SU-DHL-6 (cell line): Measurements from ENCODE around the gene LTC4S.

Experiments used
- H2AFZ ChIP-seq: fragments of 200-600 bp; sonication (generic); 2 replicates; pipeline ENCODE4 v1.6.1; 2014; ENCODE audit warnings: low read depth, mild to moderate bottlenecking, moderate library complexity, mixed read lengths, antibody characterized with exemption, low read length; ENCODE audit not compliant: severe bottlenecking
- H3F3A ChIP-seq: fragments of 200-600 bp; shearing (Covaris generic); 2 replicates; pipeline ENCODE4 v1.6.0; 2016; ENCODE audit warnings: antibody characterized with exemption, mild to moderate bottlenecking; ENCODE audit not compliant: insufficient read depth
- H3K27ac ChIP-seq: fragments of 200-600 bp; sonication (generic); 2 replicates; pipeline ENCODE4 v1.5.1; 2016; ENCODE audit warnings: low read depth, mild to moderate bottlenecking, low read length, moderate library complexity, mixed read lengths
- H3K27me3 ChIP-seq: fragments of 200-600 bp; sonication (generic), shearing (Covaris generic); 2 replicates; pipeline ENCODE4 v1.6.0; 2014; ENCODE audit warnings: mild to moderate bottlenecking, low read length
- H3K36me3 ChIP-seq: fragments of 200-600 bp; sonication (generic); 2 replicates; pipeline ENCODE4 v1.6.1; 2014; ENCODE audit warnings: mild to moderate bottlenecking, low read length, mixed read lengths
- H3K4me2 ChIP-seq: fragments of 300-600, 200-600 bp; shearing (Covaris generic), sonication (generic); 2 replicates; pipeline ENCODE4 v1.6.0; 2014; ENCODE audit warnings: low read length, low read depth, mild to moderate bottlenecking; ENCODE audit not compliant: poor library complexity, severe bottlenecking
- H3K4me3 ChIP-seq: fragments of 200-600 bp; sonication (generic); 2 replicates; pipeline ENCODE4 v1.5.1; 2014; ENCODE audit warnings: antibody characterized with exemption, low read length, mild to moderate bottlenecking, mixed read lengths; ENCODE audit not compliant: insufficient read depth, poor library complexity, severe bottlenecking
- H3K79me2 ChIP-seq: fragments of 200-600 bp; sonication (generic); 2 replicates; pipeline ENCODE4 v1.6.1; 2014; ENCODE audit warnings: mild to moderate bottlenecking, low read length, moderate library complexity; ENCODE audit not compliant: insufficient read depth
- H3K9ac ChIP-seq: fragments of 200-600 bp; sonication (generic); 2 replicates; pipeline ENCODE4 v1.7.0; 2014; ENCODE audit warnings: mild to moderate bottlenecking, low read length
- H3K9me2 ChIP-seq: fragments of 200-600 bp; sonication (generic); replicated peaks from 2 replicates; pipeline ENCODE4 v1.6.1; 2014; ENCODE audit warnings: low read length; ENCODE audit not compliant: insufficient read depth
- H3K9me3 ChIP-seq: fragments of 200-600 bp; sonication (generic); 2 replicates; pipeline ENCODE4 v1.6.1; 2014; ENCODE audit warnings: low read length, mixed read lengths; ENCODE audit not compliant: insufficient read depth
- H4K20me1 ChIP-seq: fragments of 200-600 bp; sonication (generic); 2 replicates; pipeline ENCODE4 v1.6.1; 2014; ENCODE audit warnings: low read depth, mild to moderate bottlenecking, antibody characterized with exemption, low read length, moderate library complexity, mixed read lengths
- EZH2phosphoT487 ChIP-seq: fragments of 200-600 bp; sonication (generic), shearing (Covaris generic); conservative IDR thresholded peaks from 2 replicates; pipeline ENCODE4 v1.6.1; 2018; ENCODE audit warnings: mild to moderate bottlenecking, antibody characterized with exemption, low read length, moderate library complexity, mixed read lengths
- TF ChIP-seq, protein P1 (sequence below): fragments of 200-600 bp; sonication (generic); IDR thresholded peaks from one replicate; pipeline ENCODE4 v1.5.1; 2017; ENCODE audit warnings: antibody characterized with exemption, mild to moderate bottlenecking, low read length, moderate library complexity; ENCODE audit not compliant: insufficient read depth, poor library complexity, severe bottlenecking

Gene LTC4S

DNA sequence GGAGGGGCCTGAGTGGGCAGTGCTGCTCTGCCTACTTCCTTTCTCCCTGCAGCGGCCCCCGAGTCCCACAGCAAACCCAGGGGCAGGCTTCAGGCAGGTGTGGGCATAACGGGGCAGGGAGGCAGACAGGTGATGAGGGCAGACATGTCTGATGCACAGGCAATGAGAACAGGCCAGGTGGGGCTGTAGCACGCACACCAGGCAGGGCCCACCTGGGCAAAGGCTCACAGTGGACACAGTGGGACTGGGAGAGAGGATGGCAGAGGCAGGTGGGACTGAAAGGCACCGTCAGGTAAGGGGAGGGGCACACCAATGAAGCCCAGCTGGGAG, 5.8 kb downstream of the LTC4S start:
- no peak overlapping the region for H2AFZ ChIP-seq
- TF ChIP-seq, protein P1, sequence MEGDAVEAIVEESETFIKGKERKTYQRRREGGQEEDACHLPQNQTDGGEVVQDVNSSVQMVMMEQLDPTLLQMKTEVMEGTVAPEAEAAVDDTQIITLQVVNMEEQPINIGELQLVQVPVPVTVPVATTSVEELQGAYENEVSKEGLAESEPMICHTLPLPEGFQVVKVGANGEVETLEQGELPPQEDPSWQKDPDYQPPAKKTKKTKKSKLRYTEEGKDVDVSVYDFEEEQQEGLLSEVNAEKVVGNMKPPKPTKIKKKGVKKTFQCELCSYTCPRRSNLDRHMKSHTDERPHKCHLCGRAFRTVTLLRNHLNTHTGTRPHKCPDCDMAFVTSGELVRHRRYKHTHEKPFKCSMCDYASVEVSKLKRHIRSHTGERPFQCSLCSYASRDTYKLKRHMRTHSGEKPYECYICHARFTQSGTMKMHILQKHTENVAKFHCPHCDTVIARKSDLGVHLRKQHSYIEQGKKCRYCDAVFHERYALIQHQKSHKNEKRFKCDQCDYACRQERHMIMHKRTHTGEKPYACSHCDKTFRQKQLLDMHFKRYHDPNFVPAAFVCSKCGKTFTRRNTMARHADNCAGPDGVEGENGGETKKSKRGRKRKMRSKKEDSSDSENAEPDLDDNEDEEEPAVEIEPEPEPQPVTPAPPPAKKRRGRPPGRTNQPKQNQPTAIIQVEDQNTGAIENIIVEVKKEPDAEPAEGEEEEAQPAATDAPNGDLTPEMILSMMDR, result no peak
- no peak for TF ChIP-seq EZH2phosphoT487
- no peaks in the 10 kb centered on the region for H3K36me3 ChIP-seq
- H3K9ac ChIP-seq, result no peak overlapping the region
- no peaks in the 10 kb centered on the region for H3F3A ChIP-seq
- no peaks in the 10 kb centered on the region for H3K27me3 ChIP-seq
- H3K4me3 ChIP-seq, result no peak overlapping the region
- H4K20me1 ChIP-seq, result no peaks in the 10 kb centered on the region
- H3K9me2 ChIP-seq, result no peaks in the 10 kb centered on the region
- H3K9me3 ChIP-seq, result no peaks in the 10 kb centered on the region
- H3K27ac ChIP-seq, result no peak overlapping the region
- H3K79me2 ChIP-seq, result no peaks in the 10 kb centered on the region
- no peak overlapping the region for H3K4me2 ChIP-seq

DNA sequence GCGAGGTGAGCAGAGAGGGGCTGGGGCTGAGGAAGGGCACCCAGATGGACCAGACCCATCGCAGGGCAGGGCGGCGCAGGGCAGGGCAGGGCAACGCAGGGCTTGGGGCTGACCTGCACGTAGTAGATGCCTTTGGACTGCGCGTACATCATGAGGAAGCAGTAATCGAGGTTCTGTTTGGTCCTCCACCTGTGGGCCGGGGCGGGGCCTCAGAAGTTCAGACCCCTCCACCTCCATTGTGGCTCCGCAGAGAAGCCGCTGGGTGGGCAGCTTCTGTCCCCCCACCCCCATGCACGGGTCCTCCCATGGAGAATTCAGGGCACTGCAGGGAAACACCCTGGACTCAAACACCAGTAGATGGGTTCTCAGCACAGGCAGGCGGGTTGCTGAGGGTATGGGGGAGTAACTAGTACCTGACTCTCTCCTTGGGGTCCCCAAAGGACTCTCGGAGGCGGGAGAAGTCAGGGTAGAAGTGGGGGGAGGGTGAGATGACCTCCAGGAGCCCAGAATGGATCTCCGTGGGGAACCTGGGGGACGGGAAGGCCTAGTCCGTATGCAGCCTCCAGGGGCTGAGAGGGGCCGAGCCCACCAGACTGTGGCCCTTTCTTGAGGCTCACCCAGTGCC, 6.4 kb downstream of the LTC4S start:
- Histone ChIP-seq H3K27me3 (no peaks in the 10 kb centered on the region), H2AFZ (no peak overlapping the region), H3K9ac (no peak overlapping the region), H4K20me1 (no peaks in the 10 kb centered on the region), H3K9me2 (no peaks in the 10 kb centered on the region), H3K4me2 (no peak overlapping the region), H3F3A (no peaks in the 10 kb centered on the region), H3K36me3 (no peaks in the 10 kb centered on the region), H3K27ac (no peak overlapping the region), H3K79me2 (no peaks in the 10 kb centered on the region), H3K9me3 (no peaks in the 10 kb centered on the region), H3K4me3 (no peak overlapping the region)
- TF ChIP-seq, protein P1, result no peak
- no peak for TF ChIP-seq EZH2phosphoT487

DNA sequence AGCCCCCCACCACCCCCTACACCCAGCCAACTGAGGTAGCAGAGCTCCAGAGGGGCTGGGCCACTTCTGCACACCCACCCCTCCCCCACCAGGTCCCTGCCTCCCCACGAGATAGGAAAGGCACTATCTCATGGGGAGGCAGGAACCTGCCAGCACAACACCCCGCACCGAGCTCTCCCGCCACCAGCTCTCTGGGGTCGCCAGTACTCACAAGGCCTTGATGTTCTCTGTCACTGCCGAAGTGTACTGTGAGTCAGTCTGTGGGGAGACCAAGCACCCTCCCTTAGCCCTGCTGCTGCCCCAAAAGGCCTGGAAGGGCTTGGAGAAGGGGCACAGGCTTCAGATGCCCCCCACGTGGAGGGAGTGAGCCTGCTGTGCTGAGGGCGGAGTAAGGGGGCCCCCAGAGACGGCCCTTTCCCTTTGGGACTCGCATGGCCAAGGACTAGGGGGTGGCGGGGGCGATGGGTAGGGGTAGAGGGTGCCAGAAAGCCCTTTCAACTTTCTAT, 7.0 kb downstream of the LTC4S start:
- no peak overlapping the region for H3K4me3 ChIP-seq
- no peaks in the 10 kb centered on the region for H3F3A ChIP-seq
- H2AFZ ChIP-seq, result no peak overlapping the region
- H3K9me3 ChIP-seq, result no peaks in the 10 kb centered on the region
- no peak overlapping the region for H3K27ac ChIP-seq
- TF ChIP-seq EZH2phosphoT487, result no peak
- TF ChIP-seq, protein P1, result no peak
- no peak overlapping the region for H3K4me2 ChIP-seq
- no peaks in the 10 kb centered on the region; the same call in 1 of the 2 replicates for H3K79me2 ChIP-seq
- no peaks in the 10 kb centered on the region for H3K9me2 ChIP-seq
- H3K36me3 ChIP-seq, result no peaks in the 10 kb centered on the region
- H3K9ac ChIP-seq, result no peak overlapping the region
- no peaks in the 10 kb centered on the region for H3K27me3 ChIP-seq
- H4K20me1 ChIP-seq, result no peaks in the 10 kb centered on the region
